ENCODE data around the gene KCNQ2.

Gene KCNQ2

GRCh38 chr20:63445075-63445734 is 27.2 kb downstream of the KCNQ2 start:
- Histone ChIP-seq H3K27me3 (ENCODE audit: control insufficient read depth in 5 of 5, insufficient read depth in 4 of 5, low read length in 5 of 5) (peaks cover 0 to 51% (median 29%) of the 10 kb centered on the region in 5 donors), H3K27ac (ENCODE audit: low read depth, low read length) (no peak overlapping the region), H3K4me3 (ENCODE audit: low read depth in 1 of 5, low read length in 5 of 5) (no peak overlapping the region), H3K4me1 (ENCODE audit: control insufficient read depth in 5 of 5, insufficient read depth in 5 of 5, low read length in 5 of 5) (no peaks in the 10 kb centered on the region), H3K9me3 (ENCODE audit: control insufficient read depth in 5 of 5, low read length in 5 of 5) (no peaks in the 10 kb centered on the region), H3K36me3 (ENCODE audit: control insufficient read depth in 5 of 5, insufficient read depth in 5 of 5, low read length in 5 of 5) (no peaks in the 10 kb centered on the region), H3K9ac (ENCODE audit: low read length in 5 of 5) (no peak overlapping the region)

DNA sequence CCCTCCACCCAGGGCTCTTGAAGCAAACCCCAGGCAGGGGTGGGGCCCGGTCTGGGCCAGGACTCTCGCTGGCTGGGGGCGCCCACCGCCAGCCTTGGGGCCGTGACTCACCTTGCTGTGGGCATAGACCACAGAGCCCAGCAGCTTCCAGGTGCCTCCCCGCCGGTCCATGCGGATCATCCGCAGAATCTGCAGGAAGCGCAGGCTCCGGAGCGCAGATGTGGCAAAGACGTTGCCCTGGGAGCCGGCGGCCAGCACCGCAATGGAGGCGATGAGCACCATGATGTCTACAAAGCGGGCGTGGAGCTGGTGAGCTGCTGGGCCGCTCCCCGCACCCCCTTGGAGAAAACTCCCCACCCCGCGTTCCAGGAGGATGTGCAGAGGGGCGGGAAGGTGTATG is 27.9 kb downstream of the KCNQ2 start:
- H3K9ac ChIP-seq (ENCODE audit: low read length in 5 of 5) = no peak overlapping the region
- no peaks in the 10 kb centered on the region for H3K9me3 ChIP-seq (ENCODE audit: control insufficient read depth in 5 of 5, low read length in 5 of 5)
- no peak overlapping the region for H3K27ac ChIP-seq (ENCODE audit: low read depth, low read length)
- peaks cover 0 to 55% (median 27%) of the 10 kb centered on the region in 5 donors for H3K27me3 ChIP-seq (ENCODE audit: control insufficient read depth in 5 of 5, insufficient read depth in 4 of 5, low read length in 5 of 5)
- no peaks in the 10 kb centered on the region for H3K4me1 ChIP-seq (ENCODE audit: control insufficient read depth in 5 of 5, insufficient read depth in 5 of 5, low read length in 5 of 5)
- H3K36me3 ChIP-seq (ENCODE audit: control insufficient read depth in 5 of 5, insufficient read depth in 5 of 5, low read length in 5 of 5) = no peaks in the 10 kb centered on the region
- no peak overlapping the region for H3K4me3 ChIP-seq (ENCODE audit: low read depth in 1 of 5, low read length in 5 of 5)

DNA sequence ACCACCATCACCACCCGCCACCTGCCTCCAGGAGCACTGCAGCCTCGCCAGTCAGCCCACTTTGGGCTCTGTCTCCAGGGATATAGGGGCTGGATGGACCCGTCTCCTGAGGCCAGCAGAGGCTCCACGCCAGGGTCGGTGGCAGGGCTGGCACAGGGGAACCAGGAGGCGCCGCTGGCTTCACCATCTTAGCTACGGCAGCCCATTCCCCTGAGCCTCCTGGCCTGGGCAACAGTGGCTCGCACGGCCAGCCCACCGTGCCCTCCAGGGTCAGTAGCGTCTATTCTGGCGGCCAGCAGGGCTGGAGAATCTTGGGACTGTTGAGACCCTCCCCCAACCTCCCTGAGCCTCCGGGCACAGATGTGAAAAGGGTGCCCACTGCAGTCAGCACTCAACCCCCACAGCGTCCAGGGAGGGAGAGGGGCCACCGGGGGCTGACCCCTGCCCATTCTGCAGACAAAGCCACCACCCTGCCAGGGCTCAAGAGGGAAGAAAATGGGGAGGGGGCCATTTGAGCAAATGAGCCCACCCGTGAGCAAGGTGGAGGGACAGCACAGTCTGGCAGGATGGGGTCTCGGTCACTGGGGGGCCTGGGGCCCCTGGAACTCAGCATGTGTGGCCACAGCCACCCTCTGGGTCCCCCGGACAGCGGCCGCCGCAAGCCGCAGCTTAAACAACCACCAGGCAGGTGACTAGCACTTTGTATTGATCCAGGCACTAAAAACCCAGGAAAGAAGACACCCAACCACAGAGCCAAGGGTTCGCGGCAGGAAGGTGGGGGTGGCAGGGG is 28.7 kb downstream of the KCNQ2 start:
- Histone ChIP-seq H3K9ac (ENCODE audit: low read length in 5 of 5) (no peak overlapping the region), H3K27ac (ENCODE audit: low read depth, low read length) (no peak overlapping the region), H3K27me3 (ENCODE audit: control insufficient read depth in 5 of 5, insufficient read depth in 4 of 5, low read length in 5 of 5) (peaks cover 0 to 54% (median 24%) of the 10 kb centered on the region in 5 donors), H3K36me3 (ENCODE audit: control insufficient read depth in 5 of 5, insufficient read depth in 5 of 5, low read length in 5 of 5) (no peaks in the 10 kb centered on the region), H3K4me1 (ENCODE audit: control insufficient read depth in 5 of 5, insufficient read depth in 5 of 5, low read length in 5 of 5) (no peaks in the 10 kb centered on the region), H3K4me3 (ENCODE audit: low read depth in 1 of 5, low read length in 5 of 5) (no peak overlapping the region), H3K9me3 (ENCODE audit: control insufficient read depth in 5 of 5, low read length in 5 of 5) (no peaks in the 10 kb centered on the region)

GRCh38 chr20:63442100-63442493 is 30.4 kb downstream of the KCNQ2 start:
- H3K27me3 ChIP-seq (ENCODE audit: control insufficient read depth in 5 of 5, insufficient read depth in 4 of 5, low read length in 5 of 5) = peaks cover 8 to 46% (median 21%) of the 10 kb centered on the region in 5 donors
- no peaks in the 10 kb centered on the region for H3K9me3 ChIP-seq (ENCODE audit: control insufficient read depth in 5 of 5, low read length in 5 of 5)
- no peaks in the 10 kb centered on the region for H3K4me1 ChIP-seq (ENCODE audit: control insufficient read depth in 5 of 5, insufficient read depth in 5 of 5, low read length in 5 of 5)
- H3K27ac ChIP-seq (ENCODE audit: low read depth, low read length) = no peak overlapping the region
- no peaks in the 10 kb centered on the region for H3K36me3 ChIP-seq (ENCODE audit: control insufficient read depth in 5 of 5, insufficient read depth in 5 of 5, low read length in 5 of 5)
- no peak overlapping the region for H3K9ac ChIP-seq (ENCODE audit: low read length in 5 of 5)
- H3K4me3 ChIP-seq (ENCODE audit: low read depth in 1 of 5, low read length in 5 of 5) = no peak overlapping the region

DNA sequence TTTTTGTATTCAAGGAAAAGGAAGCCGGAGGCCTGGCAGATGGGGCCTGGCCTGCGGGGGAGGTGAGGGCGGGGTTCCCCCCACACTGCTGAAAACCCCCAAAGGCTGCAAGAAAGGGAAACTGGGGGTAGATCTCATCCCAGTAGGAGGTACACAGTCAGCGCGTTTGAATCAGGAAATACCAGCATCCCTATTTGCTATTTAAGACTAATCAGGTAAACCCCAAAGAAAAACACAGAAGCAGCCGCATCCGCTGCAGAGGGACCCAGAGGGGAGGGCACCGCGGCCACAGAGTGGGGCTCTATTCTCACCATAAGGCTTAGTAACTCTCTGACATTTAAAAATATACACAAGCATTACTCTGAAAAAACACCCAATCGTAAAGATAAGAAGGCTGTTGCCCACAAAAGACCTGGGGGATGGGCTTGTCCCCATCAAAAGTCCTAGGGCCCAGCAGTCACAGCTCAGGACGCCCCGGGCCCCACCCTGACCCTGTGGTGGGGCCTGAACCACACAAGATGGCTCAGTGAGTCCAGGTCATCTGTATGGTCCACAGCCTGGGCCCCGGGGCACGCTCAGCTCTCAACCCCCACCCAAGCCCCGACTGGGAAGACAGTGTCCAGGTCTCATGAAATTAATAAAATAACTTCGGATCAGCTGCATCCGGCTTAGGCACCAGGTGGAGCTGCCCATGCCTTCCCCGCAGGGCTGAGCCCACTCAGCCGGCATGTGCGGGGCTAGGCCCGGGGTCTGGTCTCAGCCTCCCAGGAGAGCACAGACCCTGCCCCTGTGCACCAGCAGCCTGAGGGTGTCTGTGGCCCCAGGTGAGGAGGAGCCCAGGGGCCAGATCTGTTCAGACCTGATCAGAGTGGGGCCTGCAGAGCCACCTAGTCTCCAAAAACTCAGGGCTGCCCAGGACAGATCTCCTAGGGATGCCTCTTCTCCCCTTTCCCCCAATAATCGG is 31.0 kb downstream of the KCNQ2 start:
- Histone ChIP-seq H3K27ac (ENCODE audit: low read depth, low read length) (no peak overlapping the region), H3K36me3 (ENCODE audit: control insufficient read depth in 5 of 5, insufficient read depth in 5 of 5, low read length in 5 of 5) (no peaks in the 10 kb centered on the region), H3K9ac (ENCODE audit: low read length in 5 of 5) (no peak overlapping the region), H3K4me1 (ENCODE audit: control insufficient read depth in 5 of 5, insufficient read depth in 5 of 5, low read length in 5 of 5) (no peaks in the 10 kb centered on the region), H3K4me3 (ENCODE audit: low read depth in 1 of 5, low read length in 5 of 5) (no peak overlapping the region), H3K9me3 (ENCODE audit: control insufficient read depth in 5 of 5, low read length in 5 of 5) (no peaks in the 10 kb centered on the region), H3K27me3 (ENCODE audit: control insufficient read depth in 5 of 5, insufficient read depth in 4 of 5, low read length in 5 of 5) (peaks cover 8 to 44% (median 19%) of the 10 kb centered on the region in 5 donors)

- Histone ChIP-seq H3K27ac (ENCODE audit: low read depth, low read length) (no peak overlapping the region), H3K9ac (ENCODE audit: low read length in 5 of 5) (no peak overlapping the region), H3K27me3 (ENCODE audit: control insufficient read depth in 5 of 5, insufficient read depth in 4 of 5, low read length in 5 of 5) (peaks cover 9 to 40% (median 19%) of the 10 kb centered on the region in 5 donors)
Observed at GRCh38 chr20:63440366-63440955, 32.0 kb downstream of the KCNQ2 start.

GRCh38 chr20:63439866-63440265 is 32.6 kb downstream of the KCNQ2 start:
- H3K36me3 ChIP-seq (ENCODE audit: control insufficient read depth in 5 of 5, insufficient read depth in 5 of 5, low read length in 5 of 5) = no peaks in the 10 kb centered on the region
- peaks cover 15 to 36% (median 22%) of the 10 kb centered on the region in 5 donors for H3K27me3 ChIP-seq (ENCODE audit: control insufficient read depth in 5 of 5, insufficient read depth in 4 of 5, low read length in 5 of 5)
- no peak overlapping the region for H3K4me3 ChIP-seq (ENCODE audit: low read depth in 1 of 5, low read length in 5 of 5)
- H3K9ac ChIP-seq (ENCODE audit: low read length in 5 of 5) = no peak overlapping the region
- H3K4me1 ChIP-seq (ENCODE audit: control insufficient read depth in 5 of 5, insufficient read depth in 5 of 5, low read length in 5 of 5) = peaks cover 0 to under 1% (median 0%) of the 10 kb centered on the region in 5 donors
- no peak overlapping the region for H3K27ac ChIP-seq (ENCODE audit: low read depth, low read length)
- H3K9me3 ChIP-seq (ENCODE audit: control insufficient read depth in 5 of 5, low read length in 5 of 5) = no peaks in the 10 kb centered on the region

More at GRCh38 chr20:63440366-63440955, 32.0 kb downstream of the KCNQ2 start:
- Histone ChIP-seq H3K9me3 (ENCODE audit: control insufficient read depth in 5 of 5, low read length in 5 of 5) (no peaks in the 10 kb centered on the region), H3K4me1 (ENCODE audit: control insufficient read depth in 5 of 5, insufficient read depth in 5 of 5, low read length in 5 of 5) (no peaks in the 10 kb centered on the region), H3K4me3 (ENCODE audit: low read depth in 1 of 5, low read length in 5 of 5) (no peak overlapping the region), H3K36me3 (ENCODE audit: control insufficient read depth in 5 of 5, insufficient read depth in 5 of 5, low read length in 5 of 5) (no peaks in the 10 kb centered on the region)

DNA sequence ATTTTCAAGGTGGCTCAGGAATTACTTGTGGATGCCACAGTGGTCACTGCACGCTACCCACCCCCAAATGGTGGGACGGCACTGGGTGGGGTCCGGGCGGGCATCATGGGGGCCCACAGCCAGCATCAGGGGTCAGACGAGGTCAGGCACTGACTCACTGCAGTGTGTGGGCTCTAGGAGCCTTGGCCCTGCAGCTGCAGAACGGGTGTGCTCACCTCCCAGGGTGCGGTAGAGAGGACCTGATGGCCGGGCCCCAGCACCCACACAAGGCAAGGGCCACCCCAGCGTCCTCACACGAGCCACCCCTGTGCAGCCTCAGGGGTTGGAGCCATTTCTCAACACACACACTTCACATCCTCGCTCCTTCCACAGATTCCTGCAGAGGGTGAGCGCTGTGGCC is 34.3 kb downstream of the KCNQ2 start:
- Histone ChIP-seq H3K9ac (ENCODE audit: low read length in 5 of 5) (no peak overlapping the region), H3K9me3 (ENCODE audit: control insufficient read depth in 5 of 5, low read length in 5 of 5) (no peaks in the 10 kb centered on the region), H3K27me3 (ENCODE audit: control insufficient read depth in 5 of 5, insufficient read depth in 4 of 5, low read length in 5 of 5) (peaks cover 28 to 49% (median 39%) of the 10 kb centered on the region in 5 donors), H3K27ac (ENCODE audit: low read depth, low read length) (no peak overlapping the region), H3K4me3 (ENCODE audit: low read depth in 1 of 5, low read length in 5 of 5) (no peak overlapping the region), H3K4me1 (ENCODE audit: control insufficient read depth in 5 of 5, insufficient read depth in 5 of 5, low read length in 5 of 5) (peaks cover 0 to 10% (median 4%) of the 10 kb centered on the region in 5 donors), H3K36me3 (ENCODE audit: control insufficient read depth in 5 of 5, insufficient read depth in 5 of 5, low read length in 5 of 5) (no peaks in the 10 kb centered on the region)

GRCh38 chr20:63435552-63435951 is 36.9 kb downstream of the KCNQ2 start:
- no peak overlapping the region for H3K27ac ChIP-seq (ENCODE audit: low read depth, low read length)
- no peak overlapping the region for H3K4me3 ChIP-seq (ENCODE audit: low read depth in 1 of 5, low read length in 5 of 5)
- H3K4me1 ChIP-seq (ENCODE audit: control insufficient read depth in 5 of 5, insufficient read depth in 5 of 5, low read length in 5 of 5) = peaks cover 0 to 10% (median 4%) of the 10 kb centered on the region in 5 donors
- H3K9ac ChIP-seq (ENCODE audit: low read length in 5 of 5) = no peak overlapping the region
- H3K27me3 ChIP-seq (ENCODE audit: control insufficient read depth in 5 of 5, insufficient read depth in 4 of 5, low read length in 5 of 5) = peaks cover 27 to 48% (median 42%) of the 10 kb centered on the region in 5 donors
- no peaks in the 10 kb centered on the region for H3K9me3 ChIP-seq (ENCODE audit: control insufficient read depth in 5 of 5, low read length in 5 of 5)
- H3K36me3 ChIP-seq (ENCODE audit: control insufficient read depth in 5 of 5, insufficient read depth in 5 of 5, low read length in 5 of 5) = no peaks in the 10 kb centered on the region
